Osteoblast (primary cell): ENCODE results near the gene NATD1. TPM values are rescaled to one million over a fixed set of nuclear protein-coding genes. Genes with fewer than 3 reads are reported as not detected.
A peak's percentile ranks its signal among the peaks of the same experiment; 100 is the strongest.
"Not testable (repeated sequence)": the region's sequence is repeated elsewhere in the genome, so short reads cannot be mapped to it uniquely, and the experiment has no call there.

Experiments
- DNase-seq: peaks from one replicate; pipeline ENCODE4 v3.0.0; 2011; ENCODE audit warnings: low spot score, mixed read lengths; ENCODE audit not compliant: insufficient read length; ENCODE audit errors: missing footprints
- H2AFZ ChIP-seq: 2 replicates; pipeline ENCODE4 v1.6.0; 2011; ENCODE audit warnings: mild to moderate bottlenecking, low read length
- H3K27ac ChIP-seq: 2 replicates; pipeline ENCODE4 v1.5.1; 2011; ENCODE audit warnings: mild to moderate bottlenecking, low read depth, low read length, moderate library complexity
- H3K27me3 ChIP-seq: 2 replicates; pipeline ENCODE4 v1.6.0; 2012; ENCODE audit warnings: mild to moderate bottlenecking, control low read depth, inconsistent platforms, low read length, moderate library complexity; ENCODE audit not compliant: insufficient read depth
- H3K36me3 ChIP-seq: 2 replicates; pipeline ENCODE4 v1.5.1; 2011; ENCODE audit warnings: mild to moderate bottlenecking, low read length, control low read depth, moderate library complexity; ENCODE audit not compliant: insufficient read depth
- H3K4me1 ChIP-seq: 2 replicates; pipeline ENCODE4 v1.5.1; 2011; ENCODE audit warnings: mild to moderate bottlenecking, low read length, control low read depth, moderate library complexity; ENCODE audit not compliant: insufficient read depth
- H3K4me2 ChIP-seq: 2 replicates; pipeline ENCODE4 v1.6.0; 2011; ENCODE audit warnings: mild to moderate bottlenecking, low read length; ENCODE audit not compliant: insufficient read depth
- H3K4me3 ChIP-seq: fragments of 200-600 bp; sonication (generic); 3 replicates; pipeline ENCODE4 v1.5.1; 2012; ENCODE audit warnings: mild to moderate bottlenecking, low read length, inconsistent platforms; ENCODE audit not compliant: insufficient read depth
- H3K79me2 ChIP-seq: 2 replicates; pipeline ENCODE4 v1.6.0; 2012; ENCODE audit warnings: mild to moderate bottlenecking, low read length, control low read depth, inconsistent platforms; ENCODE audit not compliant: insufficient read depth
- H3K9me3 ChIP-seq: 2 replicates; pipeline ENCODE4 v1.5.1; 2011; ENCODE audit warnings: low read depth, low read length, control low read depth
- H4K20me1 ChIP-seq: 2 replicates; pipeline ENCODE4 v1.6.0; 2012; ENCODE audit warnings: mild to moderate bottlenecking, low read length, control low read depth; ENCODE audit not compliant: insufficient read depth
- CTCF ChIP-seq: IDR thresholded peaks from 2 replicates; pipeline ENCODE4 v1.5.1; 2011; ENCODE audit warnings: mild to moderate bottlenecking, low read depth, low read length, moderate library complexity; ENCODE audit errors: extremely low read depth
- total RNA-seq: library from RNA; depleted of rRNA; stranded (reverse); fragments of >200 nt; gene quantifications from 2 replicates; pipeline ENCODE4 v1.2.3, GENCODE V29; 2012

The NATD1 gene
- total RNA-seq, 1 donor = 15.2 TPM

- H3K4me2 ChIP-seq = no peak overlapping the region
- peaks cover 36% of the 10 kb centered on the region for H3K79me2 ChIP-seq
- peak; percentile 22 for DNase-seq
- no peak overlapping the region for H3K27ac ChIP-seq
- no peak overlapping the region for H3K4me3 ChIP-seq
- H3K4me1 ChIP-seq = no peaks in the 10 kb centered on the region
- no peaks in the 10 kb centered on the region for H3K27me3 ChIP-seq
- H3K36me3 ChIP-seq = peaks cover 34% of the 10 kb centered on the region
- H2AFZ ChIP-seq = peak overlapping the region; percentile 3
- H4K20me1 ChIP-seq = peaks cover 21% of the 10 kb centered on the region
- no peaks in the 10 kb centered on the region for H3K9me3 ChIP-seq
- no peak for TF ChIP-seq CTCF
Measured at GRCh38 chr17:21194226-21194625, 59.0 kb downstream of the NATD1 start.

GRCh38 chr17:21193031-21193430 lies 60.2 kb downstream of the NATD1 start:
- no peaks in the 10 kb centered on the region for H3K9me3 ChIP-seq
- peaks cover 25% of the 10 kb centered on the region for H3K79me2 ChIP-seq
- peaks cover 12% of the 10 kb centered on the region for H4K20me1 ChIP-seq
- no peaks in the 10 kb centered on the region for H3K27me3 ChIP-seq
- no peak overlapping the region for H3K4me3 ChIP-seq
- H3K4me2 ChIP-seq = no peak overlapping the region
- no peak overlapping the region for H3K27ac ChIP-seq
- H2AFZ ChIP-seq = no peak overlapping the region
- peaks cover 26% of the 10 kb centered on the region for H3K36me3 ChIP-seq
- H3K4me1 ChIP-seq = no peaks in the 10 kb centered on the region
- TF ChIP-seq CTCF = no peak
- peak; percentile 17 for DNase-seq

GRCh38 chr17:21192414-21192813 lies 60.8 kb downstream of the NATD1 start:
- DNase-seq = peak; percentile 37
- peaks cover 19% of the 10 kb centered on the region for H3K79me2 ChIP-seq
- not testable (repeated sequence) for H3K27ac ChIP-seq, H3K4me2 ChIP-seq, H3K27me3 ChIP-seq, H4K20me1 ChIP-seq, H2AFZ ChIP-seq, H3K4me1 ChIP-seq, H3K4me3 ChIP-seq, H3K9me3 ChIP-seq
- peaks cover 20% of the 10 kb centered on the region for H3K36me3 ChIP-seq

- no peaks in the 10 kb centered on the region for H3K9me3 ChIP-seq
- no peak for TF ChIP-seq CTCF
- H3K4me1 ChIP-seq = no peaks in the 10 kb centered on the region
- no peak overlapping the region for H3K4me2 ChIP-seq
- H3K27me3 ChIP-seq = no peaks in the 10 kb centered on the region
- peaks cover 13% of the 10 kb centered on the region for H3K36me3 ChIP-seq
- DNase-seq = peak; percentile 4
- H2AFZ ChIP-seq = no peak overlapping the region
- H3K79me2 ChIP-seq = peaks cover 12% of the 10 kb centered on the region
- H3K27ac ChIP-seq = no peak overlapping the region
- H4K20me1 ChIP-seq = peaks cover 4% of the 10 kb centered on the region
- H3K4me3 ChIP-seq = no peak overlapping the region
Measured at GRCh38 chr17:21191698-21192097, 61.5 kb downstream of the NATD1 start.
